HFFc6 (cell line): ENCODE results near the gene YY1. TPM values are rescaled to one million over a fixed set of nuclear protein-coding genes. Genes with fewer than 3 reads are reported as not detected.

Experiments used
- DNase-seq: peaks from one replicate; pipeline ENCODE4 v3.0.0-alpha.2; 2018
- H3K27ac Mint-ChIP-seq: 2 replicates; pipeline ENCODE4 v1.8.0; 2020; ENCODE audit warnings: mild to moderate bottlenecking, mixed read lengths
- H3K27me3 Mint-ChIP-seq: 2 replicates; pipeline ENCODE4 v1.8.0; 2021; ENCODE audit warnings: mild to moderate bottlenecking, moderate library complexity, mixed read lengths; ENCODE audit not compliant: insufficient read depth
- H3K36me3 Mint-ChIP-seq: 2 replicates; pipeline ENCODE4 v1.8.0; 2021; ENCODE audit warnings: low read depth, mixed read lengths
- H3K4me1 Mint-ChIP-seq: 2 replicates; pipeline ENCODE4 v1.8.0; 2020; ENCODE audit warnings: low read depth, mixed read lengths
- H3K4me3 Mint-ChIP-seq: 2 replicates; pipeline ENCODE4 v1.8.0; 2020; ENCODE audit warnings: mild to moderate bottlenecking, moderate library complexity, mixed read lengths
- H3K9me3 Mint-ChIP-seq: 2 replicates; pipeline ENCODE4 v1.8.0; 2020; ENCODE audit warnings: mild to moderate bottlenecking, mixed read lengths
- CTCF ChIP-seq: fragments of 200-600 bp; sonication (generic); IDR thresholded peaks from 2 replicates; pipeline ENCODE4 v1.5.0; 2021; ENCODE audit warnings: antibody characterized with exemption, mild to moderate bottlenecking
- total RNA-seq, 6 experiments: library from RNA; stranded (reverse); fragmentation: NEBNext Ultra II Directional; extraction: Animal tissue kit (Norgen Biotek cat#: 25700); gene quantifications; 2 replicates in 1 of 6; 3 replicates in 5 of 6; pipeline ENCODE4 v1.2.3, GENCODE V29; 2021

YY1 gene
- total RNA-seq, 6 experiments from 2014 or later, result 57.0 to 70.8 (median 68.1) TPM

DNA sequence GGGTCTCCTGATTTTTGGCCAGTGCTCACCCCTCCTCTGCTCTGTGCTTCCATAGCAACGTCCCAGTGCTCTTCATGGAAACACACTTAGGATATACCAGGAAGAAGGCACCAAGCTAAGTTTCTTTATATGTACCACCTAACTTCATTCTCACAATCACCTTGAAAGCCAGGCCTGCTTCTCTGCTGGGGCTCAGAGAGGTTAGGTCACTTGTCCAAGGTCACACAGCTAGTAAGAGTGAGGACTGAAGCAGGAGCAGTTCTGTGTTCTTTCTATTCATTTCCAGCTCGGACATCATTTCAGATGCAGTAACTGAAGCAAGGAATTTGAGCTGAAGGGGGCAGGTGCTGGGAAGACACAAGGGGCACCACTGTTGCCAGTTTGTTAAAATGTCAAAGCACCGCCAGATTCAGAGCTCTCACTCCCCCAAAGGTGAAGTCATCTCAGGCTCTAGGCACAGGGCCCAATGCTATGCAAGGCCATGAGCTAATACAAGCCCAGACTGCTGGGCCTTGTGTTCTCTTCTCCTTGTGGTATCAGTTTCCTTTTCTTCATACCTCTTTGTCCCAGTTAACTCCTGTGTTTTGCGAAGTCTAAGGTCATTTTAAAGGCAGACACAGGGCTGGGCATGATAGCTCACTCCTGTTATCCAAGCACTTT, 19.7 kb upstream of the YY1 start:
- no peak overlapping the region for H3K4me3 Mint-ChIP-seq
- no peak overlapping the region for H3K27ac Mint-ChIP-seq
- no peak for TF ChIP-seq CTCF
- no peak for DNase-seq
- no peaks in the 10 kb centered on the region for H3K27me3 Mint-ChIP-seq
- H3K9me3 Mint-ChIP-seq, result no peaks in the 10 kb centered on the region
- no peaks in the 10 kb centered on the region for H3K36me3 Mint-ChIP-seq
- peaks cover 9% of the 10 kb centered on the region for H3K4me1 Mint-ChIP-seq

DNA sequence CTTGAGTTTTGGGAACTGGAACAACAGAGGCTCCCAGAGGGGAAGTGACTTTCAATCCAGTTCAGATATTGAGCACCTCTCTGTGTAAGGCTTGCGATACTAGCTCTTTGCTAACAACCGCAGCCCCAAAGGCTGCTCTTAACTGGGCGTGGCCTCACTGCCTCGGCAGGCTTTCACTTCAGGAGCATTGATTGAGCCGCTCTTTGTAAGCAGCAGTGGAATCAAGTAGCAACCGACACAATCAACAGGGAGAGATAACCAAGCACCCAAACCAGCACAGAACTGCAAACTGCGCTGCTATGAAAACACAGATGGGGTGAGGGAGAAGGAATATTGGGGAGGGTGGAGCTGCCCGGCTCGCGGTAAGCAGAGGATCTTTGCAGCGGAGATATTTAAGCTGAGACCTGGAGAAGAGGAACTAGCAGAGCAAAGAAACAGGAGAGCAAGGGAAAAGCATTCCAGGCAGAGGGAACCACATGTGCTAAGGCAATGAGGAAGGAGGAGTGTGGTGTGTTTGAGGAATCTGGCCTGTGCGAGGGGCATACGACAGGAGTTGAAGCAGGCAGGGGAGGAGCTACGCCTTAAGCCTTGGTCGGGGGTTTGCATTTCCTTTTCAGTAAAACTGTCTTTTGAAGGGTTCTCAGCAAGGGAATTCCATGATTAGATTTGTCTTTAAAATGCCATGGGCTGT, 17.3 kb upstream of the YY1 start:
- DNase-seq, result peak; percentile 25
- no peaks in the 10 kb centered on the region for H3K9me3 Mint-ChIP-seq
- no peak overlapping the region for H3K27ac Mint-ChIP-seq
- no peak overlapping the region for H3K4me3 Mint-ChIP-seq
- no peaks in the 10 kb centered on the region for H3K36me3 Mint-ChIP-seq
- H3K4me1 Mint-ChIP-seq, result peaks cover 9% of the 10 kb centered on the region
- H3K27me3 Mint-ChIP-seq, result no peaks in the 10 kb centered on the region
- no peak for TF ChIP-seq CTCF

DNA sequence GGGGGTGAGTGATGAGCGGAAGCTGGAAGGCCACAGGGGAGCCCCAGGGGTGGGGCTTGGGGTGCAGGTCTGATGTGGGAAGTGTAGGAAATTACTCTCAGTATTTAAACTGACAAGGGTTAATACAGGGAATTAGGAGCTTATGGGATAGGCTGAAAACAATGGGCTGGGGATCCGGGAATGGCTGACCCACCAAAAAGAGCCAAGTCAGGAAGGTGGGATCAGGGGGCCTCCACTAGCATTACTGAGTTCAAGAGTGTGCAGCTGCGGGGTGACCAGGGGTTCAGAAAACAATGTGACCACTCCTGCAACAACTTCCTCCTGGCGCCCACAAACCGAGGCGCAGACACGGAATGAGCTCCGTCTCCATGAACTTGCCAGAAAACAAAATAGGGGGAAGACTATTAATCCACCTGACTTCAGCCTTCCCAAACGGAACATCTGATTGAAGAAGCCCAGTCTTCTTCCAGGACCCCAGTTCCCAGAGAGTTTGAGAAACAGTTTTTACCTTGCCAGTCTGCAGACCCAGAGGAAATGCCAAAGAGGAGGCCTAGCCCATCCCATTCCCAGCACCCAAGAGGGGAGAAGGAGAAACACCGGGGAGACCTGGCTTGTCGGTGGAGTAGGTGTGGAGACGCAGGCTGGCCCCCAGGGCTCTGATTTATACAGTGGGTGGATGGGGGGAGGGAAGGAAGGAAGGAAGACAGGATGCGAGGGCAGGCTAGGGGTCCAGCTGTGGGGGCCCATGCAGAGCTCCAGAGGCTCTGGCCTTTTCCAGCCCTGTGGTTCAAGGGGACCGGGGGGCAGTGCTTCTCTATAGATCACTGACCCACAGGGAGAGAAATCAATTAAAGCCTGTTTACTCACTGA, 16.5 kb upstream of the YY1 start:
- Mint-ChIP-seq H3K36me3 (no peaks in the 10 kb centered on the region), H3K27me3 (no peaks in the 10 kb centered on the region), H3K27ac (no peak overlapping the region), H3K4me3 (no peak overlapping the region), H3K4me1 (peaks cover 9% of the 10 kb centered on the region), H3K9me3 (no peaks in the 10 kb centered on the region)
- no peak for DNase-seq
- no peak for TF ChIP-seq CTCF

- no peaks in the 10 kb centered on the region for H3K36me3 Mint-ChIP-seq
- no peaks in the 10 kb centered on the region for H3K27me3 Mint-ChIP-seq
- no peak for DNase-seq
- H3K4me1 Mint-ChIP-seq, result peaks cover 9% of the 10 kb centered on the region
- no peak overlapping the region for H3K4me3 Mint-ChIP-seq
- H3K27ac Mint-ChIP-seq, result no peak overlapping the region; the same call in 1 of the 2 replicates
- TF ChIP-seq CTCF, result no peak
- H3K9me3 Mint-ChIP-seq, result no peaks in the 10 kb centered on the region
Measured at GRCh38 chr14:100223332-100224201, 15.4 kb upstream of the YY1 start.
